Fibroblast of mammary gland (primary cell): ENCODE results near the gene SMARCA1.
A peak's percentile ranks its signal among the peaks of the same experiment; 100 is the strongest.
"Not testable (repeated sequence)": the region's sequence is repeated elsewhere in the genome, so short reads cannot be mapped to it uniquely, and the experiment has no call there.

ENCODE experiments used
- DNase-seq: peaks from one replicate; pipeline ENCODE4 v3.0.0-alpha.2; 2010; ENCODE audit warnings: low read depth
- H3K4me3 ChIP-seq: 2 replicates; pipeline ENCODE4 v1.5.1; 2011; ENCODE audit warnings: low read depth, mild to moderate bottlenecking, low read length, moderate library complexity; ENCODE audit not compliant: control insufficient read depth
- TF ChIP-seq, protein P1 (sequence below): conservative IDR thresholded peaks from 2 replicates; pipeline ENCODE4 v1.5.1; 2011; ENCODE audit warnings: low read depth, low read length, inconsistent platforms; ENCODE audit not compliant: control insufficient read depth, insufficient read depth

The SMARCA1 gene

DNA sequence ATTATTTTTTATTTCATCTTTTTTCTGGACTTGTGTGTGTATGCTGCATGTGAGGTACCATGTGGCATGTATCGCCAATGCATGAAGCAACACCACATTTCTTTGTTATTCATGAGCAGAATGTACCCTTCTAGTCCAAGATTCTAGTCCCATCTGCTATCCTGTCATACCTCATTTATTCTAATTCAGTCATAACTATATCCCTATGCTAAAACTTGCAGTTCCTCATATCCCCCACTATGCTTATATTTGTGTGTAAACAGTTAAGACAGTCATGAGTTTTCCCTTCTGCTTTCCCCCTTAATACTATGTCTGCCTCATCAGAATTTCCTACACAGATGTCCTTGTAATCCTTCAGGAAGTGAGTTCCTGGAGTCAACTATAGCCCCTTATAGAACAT, 36.5 kb upstream of the SMARCA1 start:
- DNase-seq = no peak
- TF ChIP-seq, protein P1, sequence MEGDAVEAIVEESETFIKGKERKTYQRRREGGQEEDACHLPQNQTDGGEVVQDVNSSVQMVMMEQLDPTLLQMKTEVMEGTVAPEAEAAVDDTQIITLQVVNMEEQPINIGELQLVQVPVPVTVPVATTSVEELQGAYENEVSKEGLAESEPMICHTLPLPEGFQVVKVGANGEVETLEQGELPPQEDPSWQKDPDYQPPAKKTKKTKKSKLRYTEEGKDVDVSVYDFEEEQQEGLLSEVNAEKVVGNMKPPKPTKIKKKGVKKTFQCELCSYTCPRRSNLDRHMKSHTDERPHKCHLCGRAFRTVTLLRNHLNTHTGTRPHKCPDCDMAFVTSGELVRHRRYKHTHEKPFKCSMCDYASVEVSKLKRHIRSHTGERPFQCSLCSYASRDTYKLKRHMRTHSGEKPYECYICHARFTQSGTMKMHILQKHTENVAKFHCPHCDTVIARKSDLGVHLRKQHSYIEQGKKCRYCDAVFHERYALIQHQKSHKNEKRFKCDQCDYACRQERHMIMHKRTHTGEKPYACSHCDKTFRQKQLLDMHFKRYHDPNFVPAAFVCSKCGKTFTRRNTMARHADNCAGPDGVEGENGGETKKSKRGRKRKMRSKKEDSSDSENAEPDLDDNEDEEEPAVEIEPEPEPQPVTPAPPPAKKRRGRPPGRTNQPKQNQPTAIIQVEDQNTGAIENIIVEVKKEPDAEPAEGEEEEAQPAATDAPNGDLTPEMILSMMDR = no peak
- no peak overlapping the region for H3K4me3 ChIP-seq

DNA sequence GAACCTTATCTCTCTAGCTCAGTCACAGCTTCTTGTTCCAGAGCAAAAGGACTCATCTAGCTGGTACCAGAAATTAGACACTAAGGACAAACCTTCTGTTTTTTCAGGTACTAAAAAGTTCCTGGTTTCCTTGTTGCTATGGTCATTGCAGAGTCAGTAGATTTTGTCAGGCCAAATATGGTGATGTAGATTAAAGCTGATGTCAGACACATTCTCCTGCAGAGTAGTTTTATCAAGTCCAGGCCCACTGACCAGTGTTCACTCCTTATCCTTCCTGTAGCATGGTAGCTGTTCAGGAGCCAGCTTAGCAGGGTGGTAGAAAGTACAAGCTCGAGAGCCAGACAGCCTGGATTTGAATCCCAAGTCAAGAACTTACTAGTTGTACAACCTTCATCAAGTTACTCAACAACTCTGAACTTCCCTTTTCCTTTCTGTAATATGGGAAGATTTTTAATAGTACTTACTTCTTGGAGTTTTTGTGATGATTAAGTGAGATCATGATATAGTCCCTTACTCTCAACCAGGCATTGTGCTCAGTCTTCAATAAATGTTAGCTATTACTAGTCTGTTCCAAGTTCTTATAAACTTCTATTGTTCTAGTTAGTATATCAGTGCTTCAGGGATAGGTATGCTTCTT, 34.7 kb upstream of the SMARCA1 start:
- TF ChIP-seq, protein P1 = no peak
- no peak for DNase-seq
- no peak overlapping the region for H3K4me3 ChIP-seq

DNA sequence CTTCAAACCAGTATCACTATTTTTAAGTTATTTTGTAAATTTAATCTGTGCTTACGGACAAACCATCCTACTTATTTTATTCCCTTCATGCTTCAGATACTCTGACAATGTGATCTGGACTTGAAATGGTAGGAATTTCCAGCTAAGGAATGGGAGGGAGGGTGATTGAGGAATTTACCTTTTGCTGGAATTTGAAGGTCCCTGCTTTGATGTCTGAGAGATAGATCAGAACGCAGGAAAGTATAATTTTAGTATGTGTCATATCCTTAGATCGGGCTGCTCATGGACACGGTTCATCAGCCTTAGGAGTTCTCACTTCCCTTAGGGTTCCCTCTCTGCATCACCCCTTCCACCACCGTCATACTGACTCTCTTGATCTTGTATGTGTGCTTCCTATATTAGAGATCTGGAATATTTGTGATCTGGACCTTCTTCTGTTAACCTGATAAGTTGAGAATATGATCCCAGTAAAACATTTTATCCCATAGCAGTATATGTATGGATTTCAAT, 33.6 kb upstream of the SMARCA1 start:
- TF ChIP-seq, protein P1 = no peak
- DNase-seq = no peak
- H3K4me3 ChIP-seq = no peak overlapping the region

DNA sequence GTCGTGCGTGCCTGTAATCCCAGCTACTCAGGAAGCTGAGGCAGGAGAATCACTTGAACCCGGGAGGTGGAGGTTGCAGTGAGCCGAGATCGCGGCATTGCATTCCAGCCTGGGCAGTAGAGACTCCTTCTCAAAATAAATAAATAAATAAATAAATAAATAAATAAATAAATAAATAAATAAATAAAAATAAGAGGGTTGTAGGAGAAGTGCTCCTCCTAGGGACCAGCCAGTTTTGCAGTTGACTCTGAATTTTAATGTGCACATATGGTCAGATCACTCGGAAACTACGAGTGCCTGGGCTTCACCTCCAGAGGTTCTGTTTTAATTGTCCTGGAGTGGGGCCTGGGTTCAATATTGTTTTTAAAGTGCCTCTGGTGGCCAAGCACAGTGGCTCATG, 31.5 kb upstream of the SMARCA1 start:
- H3K4me3 ChIP-seq = not testable (repeated sequence)
- peak; percentile 13 for DNase-seq

DNA sequence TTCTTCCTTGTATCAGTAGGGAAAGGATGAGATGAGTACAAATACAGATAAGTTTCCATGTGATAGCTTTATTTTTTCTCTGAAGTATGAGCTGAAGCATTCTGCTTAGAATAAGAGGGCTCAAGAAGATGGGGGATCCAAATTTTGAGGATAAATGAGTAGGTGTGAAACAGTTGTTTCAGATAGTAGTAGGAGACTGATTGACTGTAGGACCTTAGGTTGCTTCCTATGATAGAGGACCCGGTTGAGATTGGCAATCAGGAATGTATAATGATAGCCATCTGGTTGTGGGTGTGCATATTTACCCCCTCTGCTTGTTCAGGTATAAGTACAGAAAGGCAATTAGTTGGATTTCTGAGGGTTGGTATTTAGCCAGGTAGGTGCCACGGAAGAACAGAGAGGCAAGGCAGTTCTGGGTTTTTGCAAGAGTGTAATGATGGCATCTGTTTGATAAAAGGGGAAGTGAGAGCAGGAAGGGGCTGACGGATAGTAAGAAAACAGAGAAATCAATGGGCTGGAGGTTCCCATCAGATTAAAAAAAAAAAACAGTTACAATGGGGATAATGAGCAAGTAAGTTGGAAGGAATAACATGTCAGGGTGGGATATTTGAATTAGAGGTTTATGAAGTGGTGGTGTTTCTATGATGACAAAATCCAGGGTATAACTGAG, 30.5 kb upstream of the SMARCA1 start:
- no peak for DNase-seq
- TF ChIP-seq, protein P1 = no peak
- no peak overlapping the region for H3K4me3 ChIP-seq

DNA sequence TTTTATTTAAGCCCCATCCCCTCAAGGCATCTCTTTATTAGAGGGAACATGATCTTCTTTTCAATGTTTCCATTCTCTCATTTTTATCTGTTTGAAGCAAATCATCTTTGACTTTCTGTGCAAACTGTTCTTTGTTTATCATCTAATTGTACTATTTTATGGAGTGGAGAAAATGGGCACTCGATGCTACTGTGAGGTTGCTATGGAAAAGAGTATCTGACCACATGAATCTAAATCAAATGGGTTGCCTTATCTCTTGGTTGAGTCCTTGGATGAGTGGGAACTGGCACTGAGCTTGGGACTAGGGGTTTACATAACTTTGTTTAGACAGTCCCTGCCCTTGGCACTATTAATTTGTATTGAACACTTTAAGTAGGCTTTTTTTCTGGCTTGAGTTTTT, 25.8 kb upstream of the SMARCA1 start:
- TF ChIP-seq, protein P1 = no peak
- no peak for DNase-seq
- no peak overlapping the region for H3K4me3 ChIP-seq

DNA sequence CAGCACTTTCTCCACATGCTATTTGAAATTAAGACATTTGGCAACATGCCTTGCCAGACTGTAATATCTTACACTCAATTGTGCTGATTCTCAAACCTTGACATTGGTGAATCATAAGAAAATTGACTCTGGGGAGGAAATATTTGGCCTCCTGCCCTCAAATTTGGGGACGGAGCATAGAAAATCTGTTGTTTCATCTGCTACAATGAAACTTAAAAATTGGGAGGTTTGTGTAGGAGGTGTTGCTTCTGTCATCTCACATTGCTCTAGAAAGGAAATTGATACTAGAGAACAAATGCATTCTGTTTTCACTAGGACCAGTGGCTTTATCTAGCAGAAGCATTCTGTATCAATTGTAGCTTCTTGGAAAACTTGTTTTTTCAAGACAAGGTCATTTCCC, 22.1 kb upstream of the SMARCA1 start:
- TF ChIP-seq, protein P1 = no peak
- no peak overlapping the region for H3K4me3 ChIP-seq
- DNase-seq = no peak
